Endodermal cell (in vitro differentiated cells): ENCODE data around the gene ATG9B. TPM values are rescaled to one million over a fixed set of nuclear protein-coding genes. Genes with fewer than 3 reads are reported as not detected.

ENCODE experiments used
- DNase-seq: peaks from one replicate; pipeline ENCODE4 v3.0.0-alpha.2; 2017
- H3K27ac ChIP-seq: 2 replicates; pipeline ENCODE4 v1.5.1; 2013; ENCODE audit warnings: mild to moderate bottlenecking, low read depth, low read length, moderate library complexity
- H3K27me3 ChIP-seq: 2 replicates; pipeline ENCODE4 v1.6.1; 2013; ENCODE audit warnings: mild to moderate bottlenecking, low read length, moderate library complexity; ENCODE audit not compliant: insufficient read depth, control insufficient read depth, poor library complexity, severe bottlenecking
- H3K36me3 ChIP-seq: 2 replicates; pipeline ENCODE4 v1.7.0; 2013; ENCODE audit warnings: mild to moderate bottlenecking, low read length, moderate library complexity; ENCODE audit not compliant: control insufficient read depth, insufficient read depth
- H3K4me1 ChIP-seq: one replicate; pipeline ENCODE4 v1.7.0; 2013; ENCODE audit warnings: low read length; ENCODE audit not compliant: control insufficient read depth, insufficient read depth
- H3K4me3 ChIP-seq: 2 replicates; pipeline ENCODE4 v1.5.1; 2013; ENCODE audit warnings: mild to moderate bottlenecking, low read length, moderate library complexity
- H3K9ac ChIP-seq: 2 replicates; pipeline ENCODE4 v1.6.1; 2013; ENCODE audit warnings: mild to moderate bottlenecking, low read length, moderate library complexity; ENCODE audit not compliant: poor library complexity, severe bottlenecking; ENCODE audit errors: extremely low read depth
- H3K9me3 ChIP-seq: 2 replicates; pipeline ENCODE4 v1.6.1; 2013; ENCODE audit warnings: mild to moderate bottlenecking, low read length, moderate library complexity; ENCODE audit not compliant: control insufficient read depth
- H3K27ac Mint-ChIP-seq: 2 replicates; pipeline ENCODE4 v1.8.0; 2020; ENCODE audit warnings: mixed read lengths
- H3K27me3 Mint-ChIP-seq: 2 replicates; pipeline ENCODE4 v1.8.0; 2021; ENCODE audit warnings: mild to moderate bottlenecking, mixed read lengths; ENCODE audit not compliant: insufficient read depth
- H3K36me3 Mint-ChIP-seq: 2 replicates; pipeline ENCODE4 v1.8.0; 2020; ENCODE audit warnings: low read depth, mixed read lengths
- H3K4me1 Mint-ChIP-seq: 2 replicates; pipeline ENCODE4 v1.8.0; 2020; ENCODE audit warnings: mixed read lengths
- H3K4me3 Mint-ChIP-seq: 2 replicates; pipeline ENCODE4 v1.8.0; 2020; ENCODE audit warnings: mild to moderate bottlenecking, moderate library complexity, mixed read lengths
- H3K9me3 Mint-ChIP-seq: 2 replicates; pipeline ENCODE4 v1.8.0; 2020; ENCODE audit warnings: mild to moderate bottlenecking, mixed read lengths
- CTCF ChIP-seq: fragments of 200-600 bp; sonication (generic); conservative IDR thresholded peaks from 2 replicates; pipeline ENCODE4 v1.5.0; 2021; ENCODE audit warnings: antibody characterized with exemption, mild to moderate bottlenecking
- WGBS, 2 experiments: methylation state at CpG; one replicate each; pipeline versions ENCODE4 v1.1.5 to v1.1.7; 2013; ENCODE audit warnings: missing lambda C conversion rate in 2 of 2, mixed read lengths in 1 of 2; ENCODE audit not compliant: insufficient coverage in 1 of 2, insufficient read length in 1 of 2; 5-methylcytosine and 5-hydroxymethylcytosine counted together
- total RNA-seq, 2 donors: library from RNA; stranded (reverse); fragmentation: NEBNext Ultra II Directional in 1 of 2; extraction: Animal tissue kit (Norgen Biotek cat#: 25700) in 1 of 2; gene quantifications; 2 replicates in 1 of 2; 3 replicates in 1 of 2; pipeline ENCODE4 v1.2.1, GENCODE V29; 2021

ATG9B gene
- total RNA-seq, 2 donors from 2014 or later = 2.0 to 3.0 TPM

- H3K9me3 Mint-ChIP-seq = peaks cover 3% of the 10 kb centered on the region
Observed at GRCh38 chr7:151017370-151017952, 6.8 kb downstream of the ATG9B start.

DNA sequence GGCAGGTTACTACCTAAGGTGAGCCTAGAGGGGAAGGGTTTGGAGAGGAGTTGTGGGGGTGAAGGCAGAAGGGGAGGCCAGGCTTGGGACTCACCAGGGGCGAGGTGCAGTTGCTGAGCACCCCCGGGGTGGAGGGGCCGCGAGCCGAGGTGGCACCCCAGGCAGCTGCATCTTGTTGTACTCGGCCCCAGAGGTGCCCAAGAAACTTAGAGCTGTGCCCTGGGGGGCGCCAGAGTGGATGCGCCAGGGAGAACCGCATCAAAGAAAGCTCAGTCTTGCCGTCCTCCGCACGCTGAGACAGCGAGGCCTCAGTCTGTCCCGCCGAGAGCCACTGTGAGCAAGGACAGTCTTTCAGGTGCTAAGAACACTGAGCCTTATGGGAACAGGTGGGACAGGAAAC is 7.4 kb downstream of the ATG9B start:
- 89 to 96% methylated on average over 8 to 15 of the region's 15 CpGs for WGBS, 2 experiments
- H3K4me1 Mint-ChIP-seq = peaks cover 24% of the 10 kb centered on the region
- H3K4me3 Mint-ChIP-seq = no peak overlapping the region

More at GRCh38 chr7:151017370-151017952, 6.8 kb downstream of the ATG9B start:
- no peak overlapping the region for H3K4me3 ChIP-seq
- no peak for TF ChIP-seq CTCF
- H3K4me1 Mint-ChIP-seq = peaks cover 21% of the 10 kb centered on the region
- H3K27ac ChIP-seq = no peak overlapping the region
- peak overlapping the region; percentile 50 for H3K4me3 Mint-ChIP-seq
- WGBS, 2 experiments = 80 to 88% methylated on average over 8 to 13 of the region's 13 CpGs
- no peaks in the 10 kb centered on the region for H3K36me3 Mint-ChIP-seq
- no peaks in the 10 kb centered on the region for H3K4me1 ChIP-seq
- peaks cover 92% of the 10 kb centered on the region for H3K27me3 Mint-ChIP-seq
- DNase-seq = peak; percentile 51
- peaks cover 46% of the 10 kb centered on the region for H3K27me3 ChIP-seq
- H3K9ac ChIP-seq = no peak overlapping the region
- no peaks in the 10 kb centered on the region for H3K36me3 ChIP-seq
- H3K9me3 ChIP-seq = no peaks in the 10 kb centered on the region
- H3K27ac Mint-ChIP-seq = no peak overlapping the region

GRCh38 chr7:151016505-151016904 is 7.8 kb downstream of the ATG9B start:
- H3K9ac ChIP-seq = no peak overlapping the region
- Mint-ChIP-seq H3K9me3 (peaks cover 3% of the 10 kb centered on the region), H3K36me3 (no peaks in the 10 kb centered on the region), H3K27ac (no peak overlapping the region), H3K4me3 (no peak overlapping the region), H3K4me1 (peaks cover 24% of the 10 kb centered on the region), H3K27me3 (peaks cover 95% of the 10 kb centered on the region)
- no peaks in the 10 kb centered on the region for H3K4me1 ChIP-seq
- H3K27me3 ChIP-seq = peaks cover 46% of the 10 kb centered on the region
- no peak for TF ChIP-seq CTCF
- no peak overlapping the region for H3K27ac ChIP-seq
- WGBS, 2 experiments = 91% methylated on average over 6 to 8 of the region's 8 CpGs
- no peak overlapping the region for H3K4me3 ChIP-seq
- DNase-seq = no peak
- H3K36me3 ChIP-seq = no peaks in the 10 kb centered on the region
- H3K9me3 ChIP-seq = no peaks in the 10 kb centered on the region

More for the DNA sequence above, 7.4 kb downstream of the ATG9B start:
- H3K9me3 ChIP-seq = no peaks in the 10 kb centered on the region
- no peak overlapping the region for H3K4me3 ChIP-seq
- peak; percentile 60 for DNase-seq
- no peaks in the 10 kb centered on the region for H3K36me3 ChIP-seq
- no peak for TF ChIP-seq CTCF
- peaks cover 46% of the 10 kb centered on the region for H3K27me3 ChIP-seq
- no peaks in the 10 kb centered on the region for H3K4me1 ChIP-seq
- no peaks in the 10 kb centered on the region for H3K36me3 Mint-ChIP-seq
- H3K9me3 Mint-ChIP-seq = peaks cover 3% of the 10 kb centered on the region
- H3K27ac Mint-ChIP-seq = no peak overlapping the region
- H3K9ac ChIP-seq = no peak overlapping the region
- H3K27me3 Mint-ChIP-seq = peaks cover 95% of the 10 kb centered on the region
- no peak overlapping the region for H3K27ac ChIP-seq
